HUES48 (cell line): ENCODE measurements around the gene TTC16.

ENCODE experiments used
- H3K27ac ChIP-seq: one replicate; pipeline ENCODE4 v1.7.0; 2013; ENCODE audit warnings: low read depth, low read length, inconsistent platforms
- H3K27me3 ChIP-seq: 2 replicates; pipeline ENCODE4 v1.6.1; 2013; ENCODE audit warnings: mild to moderate bottlenecking, low read length; ENCODE audit not compliant: control insufficient read depth, insufficient read depth
- H3K36me3 ChIP-seq: 2 replicates; pipeline ENCODE4 v1.6.1; 2013; ENCODE audit warnings: low read length; ENCODE audit not compliant: control insufficient read depth, insufficient read depth
- H3K4me1 ChIP-seq: 2 replicates; pipeline ENCODE4 v1.6.1; 2013; ENCODE audit warnings: mild to moderate bottlenecking, low read length; ENCODE audit not compliant: control insufficient read depth, insufficient read depth
- H3K4me3 ChIP-seq: 2 replicates; pipeline ENCODE4 v1.5.1; 2013; ENCODE audit warnings: mild to moderate bottlenecking, low read depth, low read length
- H3K9ac ChIP-seq: 2 replicates; pipeline ENCODE4 v1.6.1; 2013; ENCODE audit warnings: mild to moderate bottlenecking, low read depth, low read length, moderate library complexity
- H3K9me3 ChIP-seq: 2 replicates; pipeline ENCODE4 v1.6.1; 2013; ENCODE audit warnings: low read length; ENCODE audit not compliant: control insufficient read depth, insufficient read depth

TTC16 gene

DNA sequence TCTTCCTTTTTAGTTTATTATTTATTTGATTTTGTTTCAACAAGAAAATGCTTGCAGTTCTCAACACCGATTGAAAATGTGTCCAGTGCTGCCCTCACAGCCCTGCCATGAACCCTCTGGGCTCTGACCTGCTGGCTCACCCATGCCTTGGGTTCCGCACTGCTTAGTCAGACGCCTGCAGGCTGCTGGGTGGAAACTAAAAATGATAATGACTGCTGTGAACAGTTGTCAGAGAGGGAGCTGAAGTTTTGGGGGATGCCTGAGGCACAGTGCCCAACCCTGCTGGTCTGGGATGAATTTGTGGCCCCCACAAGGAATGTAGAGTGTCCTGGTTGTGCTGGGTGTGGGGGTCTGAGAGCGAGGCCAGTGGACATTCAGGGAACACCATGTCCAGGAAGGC is 31.3 kb upstream of the TTC16 start:
- H3K36me3 ChIP-seq: peaks cover 45% of the 10 kb centered on the region
- H3K27me3 ChIP-seq: no peaks in the 10 kb centered on the region
- H3K4me3 ChIP-seq: no peak overlapping the region
- no peaks in the 10 kb centered on the region for H3K9me3 ChIP-seq
- H3K4me1 ChIP-seq: no peaks in the 10 kb centered on the region
- no peak overlapping the region for H3K9ac ChIP-seq
- no peak overlapping the region for H3K27ac ChIP-seq

DNA sequence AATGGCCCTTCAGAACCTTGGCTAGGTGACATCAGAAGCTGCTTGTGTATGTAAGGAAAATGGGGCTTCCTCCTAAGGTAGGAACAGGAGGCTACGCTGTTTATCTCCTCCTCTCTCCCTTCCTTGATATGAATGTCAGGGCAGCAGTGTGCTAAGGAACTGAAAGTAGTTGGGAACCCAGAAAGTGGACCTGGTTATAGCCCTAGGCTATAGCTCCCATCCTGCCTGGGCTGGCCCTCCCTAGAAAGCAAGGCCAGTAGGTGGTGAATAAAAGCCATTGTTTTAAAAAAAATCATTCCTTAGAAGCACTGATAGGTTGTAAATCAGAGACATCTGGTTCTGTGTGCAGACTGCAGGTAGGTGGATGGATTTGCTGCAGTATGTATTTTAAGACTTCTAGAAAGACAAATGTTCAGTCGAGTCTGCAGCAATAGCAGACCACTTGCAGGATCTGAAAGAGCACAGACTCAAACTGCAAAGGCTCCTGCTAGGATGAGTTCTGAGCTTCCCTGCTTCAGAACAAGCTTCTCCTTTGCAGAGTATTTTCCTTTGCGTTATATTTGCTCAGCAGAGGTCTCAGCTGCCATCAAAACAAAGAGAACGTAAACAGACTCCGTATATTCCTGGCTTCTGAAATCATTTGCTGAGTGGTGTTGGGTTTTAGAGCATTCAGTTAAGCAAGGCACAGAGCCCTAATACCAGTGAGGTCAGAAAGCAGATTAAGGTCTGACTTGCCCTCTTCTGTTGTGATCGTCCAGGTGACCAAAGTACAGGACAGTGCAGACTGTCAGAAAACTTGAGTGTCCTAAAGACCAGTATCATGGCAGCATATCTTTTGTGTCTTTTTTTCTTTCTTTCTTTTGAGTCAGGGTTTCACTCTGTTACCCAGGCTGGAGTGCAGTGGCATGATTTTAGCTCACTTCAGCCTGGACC is 29.2 kb upstream of the TTC16 start:
- Histone ChIP-seq H3K27ac (no peak overlapping the region), H3K4me1 (no peaks in the 10 kb centered on the region), H3K27me3 (no peaks in the 10 kb centered on the region), H3K9ac (no peak overlapping the region), H3K9me3 (0 out of 2 replicates have a peak, but pooled peaks cover 4% of the 10 kb centered on the region), H3K4me3 (no peak overlapping the region), H3K36me3 (peaks cover 26% of the 10 kb centered on the region)

- H3K4me1 ChIP-seq: no peaks in the 10 kb centered on the region
- H3K27me3 ChIP-seq: no peaks in the 10 kb centered on the region
- H3K36me3 ChIP-seq: no peaks in the 10 kb centered on the region; the same call in 1 of the 2 replicates
- no peak overlapping the region for H3K27ac ChIP-seq
- H3K4me3 ChIP-seq: no peak overlapping the region
- no peak overlapping the region for H3K9ac ChIP-seq
- 0 out of 2 replicates have a peak, but pooled peaks cover 4% of the 10 kb centered on the region for H3K9me3 ChIP-seq
Measured at GRCh38 chr9:127689329-127690000, 26.4 kb upstream of the TTC16 start.

DNA sequence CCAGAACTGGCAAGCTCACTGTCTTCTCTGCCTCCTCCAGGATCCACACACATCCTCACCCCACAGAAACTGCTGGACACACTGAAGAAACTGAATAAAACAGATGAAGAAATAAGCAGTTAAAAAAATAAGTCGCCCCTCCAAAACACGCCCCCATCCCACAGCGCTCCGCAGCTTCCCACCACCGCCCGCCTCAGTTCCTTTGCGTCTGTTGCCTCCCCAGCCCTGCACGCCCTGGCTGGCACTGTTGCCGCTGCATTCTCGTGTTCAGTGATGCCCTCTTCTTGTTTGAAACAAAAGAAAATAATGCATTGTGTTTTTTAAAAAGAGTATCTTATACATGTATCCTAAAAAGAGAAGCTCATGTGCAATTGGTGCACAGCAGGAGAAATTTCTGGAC is 25.1 kb upstream of the TTC16 start:
- H3K9ac ChIP-seq: no peak overlapping the region
- H3K36me3 ChIP-seq: no peaks in the 10 kb centered on the region; the same call in 1 of the 2 replicates
- no peak overlapping the region for H3K27ac ChIP-seq
- no peaks in the 10 kb centered on the region for H3K4me1 ChIP-seq
- H3K9me3 ChIP-seq: 0 out of 2 replicates have a peak, but pooled peaks cover 4% of the 10 kb centered on the region
- no peaks in the 10 kb centered on the region for H3K27me3 ChIP-seq
- no peak overlapping the region for H3K4me3 ChIP-seq

GRCh38 chr9:127692071-127692470 is 23.8 kb upstream of the TTC16 start:
- Histone ChIP-seq H3K4me1 (no peaks in the 10 kb centered on the region), H3K27me3 (no peaks in the 10 kb centered on the region), H3K36me3 (no peaks in the 10 kb centered on the region; the same call in 1 of the 2 replicates), H3K4me3 (no peak overlapping the region), H3K27ac (no peak overlapping the region), H3K9me3 (0 out of 2 replicates have a peak, but pooled peaks cover 4% of the 10 kb centered on the region), H3K9ac (no peak overlapping the region)

DNA sequence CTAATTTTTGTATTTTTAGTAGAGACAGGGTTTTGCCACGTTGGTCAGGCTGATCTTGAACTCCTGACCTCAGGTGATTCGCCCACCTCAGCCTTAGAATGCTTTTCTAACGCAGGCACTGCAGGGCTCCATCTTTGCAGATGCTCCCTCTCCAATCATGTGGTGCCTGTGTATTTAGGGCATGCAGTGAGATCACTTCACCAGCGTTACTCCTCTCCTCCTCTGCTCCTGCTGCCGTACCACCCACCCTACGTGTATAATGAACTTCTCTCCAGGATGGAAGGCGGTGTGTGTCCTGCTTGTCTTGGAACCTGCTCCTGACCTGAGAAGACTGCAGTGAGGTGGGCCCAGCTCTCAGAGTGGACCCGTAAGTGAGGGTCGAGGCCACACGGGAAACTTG is 22.7 kb upstream of the TTC16 start:
- no peak overlapping the region for H3K27ac ChIP-seq
- H3K4me3 ChIP-seq: no peak overlapping the region
- H3K4me1 ChIP-seq: no peaks in the 10 kb centered on the region
- 0 out of 2 replicates have a peak, but pooled peaks cover 4% of the 10 kb centered on the region for H3K9me3 ChIP-seq
- no peak overlapping the region for H3K9ac ChIP-seq
- H3K36me3 ChIP-seq: no peaks in the 10 kb centered on the region; the same call in 1 of the 2 replicates
- no peaks in the 10 kb centered on the region for H3K27me3 ChIP-seq

GRCh38 chr9:127693697-127694096 is 22.2 kb upstream of the TTC16 start:
- H3K9ac ChIP-seq: no peak overlapping the region
- no peak overlapping the region for H3K27ac ChIP-seq
- H3K9me3 ChIP-seq: 0 out of 2 replicates have a peak, but pooled peaks cover 4% of the 10 kb centered on the region
- H3K27me3 ChIP-seq: no peaks in the 10 kb centered on the region
- H3K4me3 ChIP-seq: no peak overlapping the region
- no peaks in the 10 kb centered on the region; the same call in 1 of the 2 replicates for H3K36me3 ChIP-seq
- H3K4me1 ChIP-seq: no peaks in the 10 kb centered on the region

DNA sequence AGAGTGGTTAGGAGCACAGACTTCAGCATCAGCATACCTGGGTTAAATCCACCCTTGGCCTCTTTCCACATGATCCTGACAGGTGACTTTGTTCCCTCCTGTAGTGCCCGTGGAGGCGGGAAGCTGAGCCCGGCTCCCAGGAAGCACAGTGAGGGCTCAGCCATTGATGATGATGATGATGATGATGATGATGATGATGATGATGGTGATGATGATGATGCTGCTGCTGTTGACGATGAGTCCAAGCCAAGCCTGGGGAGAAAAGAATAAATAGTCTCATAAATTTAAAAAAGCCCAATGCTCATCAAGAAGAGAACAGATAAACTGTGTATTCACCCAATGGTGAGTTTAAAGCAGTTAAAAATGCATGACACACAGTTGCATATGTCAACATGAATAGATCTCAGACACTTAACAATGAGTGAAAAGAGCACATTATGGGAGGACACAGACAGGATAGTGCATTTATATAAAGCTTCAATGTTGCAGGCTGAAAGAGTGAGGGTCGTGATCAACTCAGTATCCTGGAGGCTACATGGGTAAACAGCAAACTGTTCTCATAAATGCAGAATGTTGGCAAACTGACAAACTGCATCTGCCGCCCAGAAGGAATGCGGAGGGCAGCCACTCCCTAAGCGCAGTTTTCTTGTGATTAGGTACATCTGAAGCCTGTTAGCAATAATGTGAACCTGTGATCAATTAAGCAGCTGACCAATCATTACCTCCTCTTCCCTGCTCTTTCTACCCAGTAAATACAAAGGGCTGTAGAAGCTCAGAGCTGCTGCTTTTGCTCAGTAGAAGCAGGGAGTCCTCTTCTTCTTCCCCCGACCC is 20.8 kb upstream of the TTC16 start:
- H3K4me1 ChIP-seq: no peaks in the 10 kb centered on the region
- no peaks in the 10 kb centered on the region for H3K9me3 ChIP-seq
- H3K9ac ChIP-seq: no peak overlapping the region
- no peak overlapping the region for H3K4me3 ChIP-seq
- H3K27ac ChIP-seq: no peak overlapping the region
- H3K36me3 ChIP-seq: no peaks in the 10 kb centered on the region; the same call in 1 of the 2 replicates
- no peaks in the 10 kb centered on the region for H3K27me3 ChIP-seq

- Histone ChIP-seq H3K27ac (no peak overlapping the region), H3K9ac (no peak overlapping the region)
Measured at GRCh38 chr9:127697575-127697974, 18.3 kb upstream of the TTC16 start.

GRCh38 chr9:127698386-127698785 is 17.5 kb upstream of the TTC16 start:
- Histone ChIP-seq H3K27ac (no peak overlapping the region), H3K4me1 (no peaks in the 10 kb centered on the region), H3K9me3 (no peaks in the 10 kb centered on the region), H3K4me3 (no peak overlapping the region), H3K9ac (no peak overlapping the region), H3K36me3 (no peaks in the 10 kb centered on the region), H3K27me3 (no peaks in the 10 kb centered on the region)

More at GRCh38 chr9:127697575-127697974, 18.3 kb upstream of the TTC16 start:
- H3K4me3 ChIP-seq: no peak overlapping the region
- no peaks in the 10 kb centered on the region for H3K9me3 ChIP-seq
- H3K27me3 ChIP-seq: no peaks in the 10 kb centered on the region
- H3K4me1 ChIP-seq: no peaks in the 10 kb centered on the region
- no peaks in the 10 kb centered on the region for H3K36me3 ChIP-seq
